Measurements from ENCODE around the gene ALG12.
A peak's percentile ranks its signal among the peaks of the same experiment; 100 is the strongest.

The ALG12 gene

GRCh38 chr22:49917974-49918910 lies at the start of gene ALG12, which contains the start of gene CRELD2:
Gene ALG12, minus strand, starts transcription at chr22:49918438. Its CDS starts 4,673 bp downstream, at chr22:49913765.
Gene CRELD2, plus strand, starts transcription at chr22:49918634. Its CDS starts 136 bp downstream, at chr22:49918770.
- peak; percentile 91 to 96 (median 93) for DNase-seq (ENCODE audit: low read depth in 4 of 4, low spot score in 1 of 4)

GRCh38 chr22:49967706-49968208 lies 49.5 kb upstream of the ALG12 start:
- DNase-seq (ENCODE audit: low read depth in 4 of 4, low spot score in 1 of 4) = no peak

GRCh38 chr22:49966774-49967705 lies 48.8 kb upstream of the ALG12 start:
- no peak for DNase-seq (ENCODE audit: low read depth in 4 of 4, low spot score in 1 of 4)

- no peak for DNase-seq (ENCODE audit: low read depth in 4 of 4, low spot score in 1 of 4)
Measured at GRCh38 chr22:49966041-49966773, 48.0 kb upstream of the ALG12 start.

- DNase-seq (ENCODE audit: low read depth in 4 of 4, low spot score in 1 of 4) = no peak
Measured at GRCh38 chr22:49965091-49966040, 47.1 kb upstream of the ALG12 start.

DNA sequence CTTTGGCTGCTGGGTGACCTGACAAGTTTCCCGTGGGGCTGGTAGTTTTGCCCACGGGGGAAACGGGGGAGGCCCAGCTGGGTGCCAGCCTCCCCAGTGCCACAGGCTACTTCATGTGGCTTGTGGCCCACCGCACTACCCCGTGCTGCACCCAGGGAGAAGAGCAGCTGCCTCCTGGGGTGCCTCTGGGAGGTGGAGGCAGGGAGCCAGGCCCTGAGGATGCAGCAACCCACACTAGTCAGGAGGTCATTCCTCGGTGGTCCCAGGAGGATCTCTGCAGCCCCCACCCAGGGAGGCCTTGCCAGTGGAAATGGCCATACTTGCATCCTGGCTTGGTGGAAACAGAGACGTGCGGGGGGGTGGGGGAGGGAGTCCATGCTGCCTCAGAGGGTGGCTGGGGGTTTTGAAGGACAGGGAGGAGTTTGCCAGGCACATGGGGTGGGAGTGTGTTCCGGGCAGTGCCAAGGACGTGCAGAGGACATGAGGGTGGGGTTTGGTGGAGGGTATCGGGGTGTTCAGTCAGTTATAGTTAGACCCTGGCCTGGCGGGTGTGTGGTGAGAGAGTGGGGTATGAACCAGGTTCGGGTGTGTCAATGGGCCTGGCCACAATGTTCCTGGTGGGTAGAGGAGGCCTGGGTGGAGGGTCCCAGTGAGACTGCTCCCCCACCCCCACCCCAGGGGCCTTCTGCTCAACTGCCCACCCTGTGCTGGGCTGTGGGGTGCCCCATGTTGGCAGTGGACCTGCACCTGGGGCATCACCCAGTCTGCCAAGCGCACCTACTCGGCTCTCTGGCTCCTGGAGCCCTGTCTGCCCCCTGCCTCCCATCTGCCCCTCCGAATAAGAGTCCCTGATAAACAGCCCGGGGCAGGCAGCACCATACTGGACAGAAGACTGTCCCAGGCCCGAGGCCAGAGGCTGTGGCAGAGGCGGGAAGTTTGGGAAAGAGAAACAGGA lies 46.2 kb upstream of the ALG12 start:
- DNase-seq (ENCODE audit: low read depth in 4 of 4, low spot score in 1 of 4) = no peak

DNA sequence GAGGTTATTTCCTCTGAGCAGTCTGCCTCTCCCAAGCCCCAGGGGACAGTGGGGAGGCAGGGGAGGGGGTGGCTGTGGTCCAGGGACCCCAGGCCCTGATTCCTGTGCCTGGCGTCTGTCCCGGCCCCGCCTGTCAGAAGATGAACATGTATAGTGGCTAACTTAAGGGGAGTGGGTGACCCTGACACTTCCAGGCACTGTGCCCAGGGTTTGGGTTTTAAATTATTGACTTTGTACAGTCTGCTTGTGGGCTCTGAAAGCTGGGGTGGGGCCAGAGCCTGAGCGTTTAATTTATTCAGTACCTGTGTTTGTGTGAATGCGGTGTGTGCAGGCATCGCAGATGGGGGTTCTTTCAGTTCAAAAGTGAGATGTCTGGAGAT lies 45.4 kb upstream of the ALG12 start:
- DNase-seq (ENCODE audit: low read depth in 4 of 4, low spot score in 1 of 4) = no peak

DNA sequence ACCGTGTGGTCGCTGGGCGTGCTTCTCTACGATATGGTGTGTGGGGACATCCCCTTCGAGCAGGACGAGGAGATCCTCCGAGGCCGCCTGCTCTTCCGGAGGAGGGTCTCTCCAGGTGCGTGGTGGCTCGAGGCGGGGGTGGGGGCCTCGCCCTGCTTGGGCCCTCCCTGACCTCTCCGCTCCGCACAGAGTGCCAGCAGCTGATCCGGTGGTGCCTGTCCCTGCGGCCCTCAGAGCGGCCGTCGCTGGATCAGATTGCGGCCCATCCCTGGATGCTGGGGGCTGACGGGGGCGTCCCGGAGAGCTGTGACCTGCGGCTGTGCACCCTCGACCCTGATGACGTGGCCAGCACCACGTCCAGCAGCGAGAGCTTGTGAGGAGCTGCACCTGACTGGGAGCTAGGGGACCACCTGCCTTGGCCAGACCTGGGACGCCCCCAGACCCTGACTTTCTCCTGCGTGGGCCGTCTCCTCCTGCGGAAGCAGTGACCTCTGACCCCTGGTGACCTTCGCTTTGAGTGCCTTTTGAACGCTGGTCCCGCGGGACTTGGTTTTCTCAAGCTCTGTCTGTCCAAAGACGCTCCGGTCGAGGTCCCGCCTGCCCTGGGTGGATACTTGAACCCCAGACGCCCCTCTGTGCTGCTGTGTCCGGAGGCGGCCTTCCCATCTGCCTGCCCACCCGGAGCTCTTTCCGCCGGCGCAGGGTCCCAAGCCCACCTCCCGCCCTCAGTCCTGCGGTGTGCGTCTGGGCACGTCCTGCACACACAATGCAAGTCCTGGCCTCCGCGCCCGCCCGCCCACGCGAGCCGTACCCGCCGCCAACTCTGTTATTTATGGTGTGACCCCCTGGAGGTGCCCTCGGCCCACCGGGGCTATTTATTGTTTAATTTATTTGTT lies 44.8 kb upstream of the ALG12 start:
- DNase-seq (ENCODE audit: low read depth in 4 of 4, low spot score in 1 of 4) = no peak

DNA sequence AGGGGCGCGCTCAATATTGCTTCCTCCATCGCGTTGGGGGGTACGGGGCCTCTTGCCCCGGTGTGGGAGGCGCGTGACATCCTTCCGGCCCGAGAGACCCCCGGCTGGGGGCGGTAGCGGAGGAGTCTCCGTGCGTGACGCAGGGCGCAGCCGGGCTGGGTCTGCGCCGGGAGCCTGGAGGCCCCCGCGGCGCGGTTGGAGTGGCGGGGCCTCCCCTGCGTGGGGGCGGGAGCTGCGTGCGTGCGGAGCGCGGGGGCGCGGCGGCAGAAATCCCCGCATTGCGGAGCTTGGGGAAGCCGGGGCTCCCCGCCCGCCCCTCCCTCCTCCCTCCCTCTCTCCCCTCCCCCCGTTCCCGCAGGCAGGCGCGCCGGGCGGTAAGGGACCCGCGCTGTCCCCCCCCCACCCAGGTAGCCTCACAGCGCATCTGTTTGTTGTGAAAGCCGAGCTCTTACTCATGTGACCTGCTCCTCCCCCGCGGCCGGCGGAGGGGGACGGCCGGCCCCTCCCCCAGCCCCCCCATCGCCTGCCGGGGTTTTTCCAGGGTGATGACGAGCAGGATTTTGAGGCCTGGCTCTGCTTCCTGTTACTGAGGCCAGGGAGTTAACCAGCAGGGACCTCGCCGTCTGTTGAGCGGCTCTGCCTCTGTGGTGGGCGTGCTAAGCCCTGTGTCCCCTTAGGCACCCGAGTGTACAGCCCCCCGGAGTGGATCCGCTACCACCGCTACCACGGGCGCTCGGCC lies 43.9 kb upstream of the ALG12 start:
- peak; percentile 65 to 91 (median 78) for DNase-seq (ENCODE audit: low read depth in 4 of 4, low spot score in 1 of 4)

GRCh38 chr22:49961601-49962011 lies 43.4 kb upstream of the ALG12 start:
- DNase-seq (ENCODE audit: low read depth in 4 of 4, low spot score in 1 of 4) = no peak

DNA sequence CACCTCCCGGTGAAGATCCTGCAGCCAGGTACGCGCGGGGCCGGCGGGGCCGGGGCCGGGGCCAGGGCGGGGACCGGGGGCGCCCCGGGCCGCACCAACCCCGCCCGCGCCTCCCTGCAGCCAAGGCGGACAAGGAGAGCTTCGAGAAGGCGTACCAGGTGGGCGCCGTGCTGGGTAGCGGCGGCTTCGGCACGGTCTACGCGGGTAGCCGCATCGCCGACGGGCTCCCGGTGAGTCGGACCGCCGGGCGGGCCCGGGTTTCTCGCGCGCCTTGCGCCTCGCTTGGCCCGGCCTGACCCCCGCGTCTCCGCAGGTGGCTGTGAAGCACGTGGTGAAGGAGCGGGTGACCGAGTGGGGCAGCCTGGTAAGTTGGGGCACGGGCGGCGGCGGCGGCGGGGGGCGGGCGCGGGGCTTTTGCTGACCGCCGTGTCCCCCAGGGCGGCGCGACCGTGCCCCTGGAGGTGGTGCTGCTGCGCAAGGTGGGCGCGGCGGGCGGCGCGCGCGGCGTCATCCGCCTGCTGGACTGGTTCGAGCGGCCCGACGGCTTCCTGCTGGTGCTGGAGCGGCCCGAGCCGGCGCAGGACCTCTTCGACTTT lies 42.9 kb upstream of the ALG12 start:
- peak in 1 of 4 experiments; percentile 25 for DNase-seq (ENCODE audit: low read depth in 4 of 4, low spot score in 1 of 4)

- DNase-seq (ENCODE audit: low read depth in 4 of 4, low spot score in 1 of 4) = peak; percentile 71 to 93 (median 80)
Measured at GRCh38 chr22:49960159-49961004, 42.1 kb upstream of the ALG12 start, which contains the start of gene PIM3. Gene PIM3, plus strand, starts transcription at chr22:49960772. Its CDS starts 176 bp downstream, at chr22:49960948.

GRCh38 chr22:49959782-49960158 lies 41.5 kb upstream of the ALG12 start:
- peak in 1 of 4 experiments; percentile 28 for DNase-seq (ENCODE audit: low read depth in 4 of 4, low spot score in 1 of 4)

GRCh38 chr22:49958931-49959781 lies 40.9 kb upstream of the ALG12 start:
- DNase-seq (ENCODE audit: low read depth in 4 of 4, low spot score in 1 of 4) = no peak

Data from stimulated activated CD4-positive, alpha-beta T cell treated with anti-CD3 and anti-CD28 coated beads, Interleukin-1b, Interleukin-23, amount 100 ng/mL, for 24 hours (primary cell).